ENCODE data around the gene MRM1.

Gene MRM1

DNA sequence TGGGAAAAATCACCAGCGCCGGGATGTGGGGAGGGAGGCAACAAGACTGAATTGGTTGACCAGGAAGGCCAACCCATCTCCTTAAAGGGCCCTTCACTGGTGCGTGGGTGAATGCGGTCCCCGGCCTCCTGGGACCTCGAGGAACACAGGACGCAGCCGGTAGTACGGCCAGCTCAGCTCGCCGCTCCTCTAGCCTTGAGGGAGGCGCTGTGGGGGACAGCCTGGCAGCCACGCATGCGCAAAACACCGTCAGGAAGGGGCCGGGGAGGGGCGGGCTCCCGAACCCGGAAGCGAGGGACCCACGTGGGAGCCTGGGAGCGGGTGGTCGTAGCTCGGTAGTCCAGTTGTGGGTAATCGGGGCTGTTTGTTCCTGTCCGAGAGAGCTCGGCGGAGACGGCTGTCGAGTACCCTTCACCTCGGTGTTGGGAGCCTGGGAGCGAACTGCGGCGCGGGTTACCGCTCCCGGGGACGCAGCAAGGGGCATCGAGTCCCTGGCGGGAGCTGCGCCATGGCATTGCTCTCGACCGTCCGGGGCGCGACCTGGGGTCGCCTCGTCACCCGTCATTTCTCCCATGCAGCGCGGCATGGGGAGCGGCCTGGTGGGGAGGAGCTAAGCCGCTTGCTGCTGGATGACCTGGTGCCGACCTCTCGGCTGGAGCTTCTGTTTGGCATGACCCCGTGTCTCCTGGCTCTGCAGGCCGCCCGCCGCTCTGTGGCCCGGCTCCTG, at the start of gene MRM1:
TSS of gene MRM1 (plus strand) at position 281 of the 727 bp plus-strand sequence. CDS start at position 509, 228 bp downstream.
- DNase-seq (ENCODE audit: low spot score) = peak; percentile 99

DNA sequence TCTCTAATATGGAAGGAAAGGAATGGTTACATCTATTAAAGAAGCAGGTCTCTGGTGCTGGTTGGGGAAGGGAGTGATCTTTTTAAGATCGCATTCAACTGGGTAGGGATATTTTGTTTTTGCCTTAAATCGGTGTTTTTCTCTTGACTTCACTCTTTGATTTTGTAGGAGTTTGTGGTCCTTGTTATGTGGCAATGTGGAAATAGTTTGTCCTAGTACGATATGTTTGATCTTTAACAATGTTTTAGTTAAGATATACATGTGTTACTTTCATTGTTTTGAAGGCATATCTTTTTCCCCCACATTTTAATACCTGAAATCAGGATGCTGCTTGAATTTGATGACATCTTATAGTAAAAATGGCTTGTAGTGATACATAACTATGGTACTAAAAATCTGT, 47.9 kb upstream of the MRM1 start:
- DNase-seq (ENCODE audit: low spot score) = no peak

DNA sequence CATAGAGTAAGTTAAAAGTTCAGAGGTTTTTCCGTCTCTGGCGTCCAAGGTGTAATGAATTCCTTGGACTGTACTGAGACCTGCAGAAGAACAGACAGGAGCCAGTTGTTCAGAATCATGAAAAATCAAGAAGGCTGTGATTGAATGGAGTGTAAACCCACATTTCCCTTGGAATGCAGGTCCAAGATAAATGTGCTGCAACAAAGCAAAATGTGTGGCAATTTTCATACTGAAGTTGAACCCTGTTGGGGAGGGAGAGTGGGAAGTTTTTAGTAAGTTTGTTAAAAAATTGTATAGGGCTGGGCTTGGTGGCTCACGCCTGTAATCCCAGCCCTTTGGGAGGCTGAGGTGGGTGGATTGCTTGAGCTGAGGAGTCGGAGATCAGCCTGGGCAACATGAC, 35.3 kb upstream of the MRM1 start:
- no peak for DNase-seq (ENCODE audit: low spot score)

DNA sequence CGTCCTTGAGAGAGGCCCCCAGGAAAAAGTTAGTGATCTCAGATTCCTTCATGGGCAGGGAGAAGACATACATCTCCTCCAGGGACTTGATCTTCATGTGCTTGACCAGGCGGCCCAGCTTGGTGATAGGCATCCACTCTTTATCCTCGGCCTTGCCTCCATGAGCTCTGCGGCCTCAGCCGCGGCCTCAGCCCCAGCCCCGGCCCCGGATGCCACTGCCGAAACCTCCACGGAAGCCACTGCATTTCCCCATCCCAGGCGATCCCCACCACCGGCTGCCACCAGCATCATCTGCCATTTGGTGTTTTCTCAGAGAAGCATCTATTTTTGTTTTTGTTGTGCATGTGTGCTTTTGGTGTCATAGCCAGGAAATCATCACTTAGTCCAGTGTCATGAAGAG, 26.4 kb upstream of the MRM1 start:
- no peak for DNase-seq (ENCODE audit: low spot score)

GRCh38 chr17:36576793-36577192, 24.6 kb upstream of the MRM1 start:
- DNase-seq (ENCODE audit: low spot score) = no peak

- no peak for DNase-seq (ENCODE audit: low spot score)
These were observed 22.7 kb upstream of the MRM1 start for GRCh38 chr17:36578671-36579070.

DNA sequence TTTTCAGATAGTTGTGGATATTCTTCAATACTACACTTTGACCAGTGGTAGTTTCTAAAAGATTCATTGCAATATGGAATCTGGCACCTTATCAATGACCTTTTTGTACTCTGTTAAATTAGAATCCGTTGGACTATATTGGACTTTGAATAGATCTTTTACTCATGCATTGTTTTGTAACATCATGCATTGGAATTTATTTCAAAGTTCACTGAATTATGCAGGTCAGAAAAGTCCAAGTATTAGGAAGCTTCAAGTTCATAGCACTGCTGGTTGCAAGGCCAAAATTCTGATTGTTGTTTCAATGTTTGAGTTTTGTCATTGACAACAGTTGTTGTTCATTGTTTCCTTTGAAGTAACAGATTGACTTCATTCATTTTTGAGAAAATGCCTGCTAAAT, 17.6 kb upstream of the MRM1 start:
- DNase-seq (ENCODE audit: low spot score) = no peak

- DNase-seq (ENCODE audit: low spot score) = no peak
These were observed 15.2 kb upstream of the MRM1 start for GRCh38 chr17:36586138-36586537.

DNA sequence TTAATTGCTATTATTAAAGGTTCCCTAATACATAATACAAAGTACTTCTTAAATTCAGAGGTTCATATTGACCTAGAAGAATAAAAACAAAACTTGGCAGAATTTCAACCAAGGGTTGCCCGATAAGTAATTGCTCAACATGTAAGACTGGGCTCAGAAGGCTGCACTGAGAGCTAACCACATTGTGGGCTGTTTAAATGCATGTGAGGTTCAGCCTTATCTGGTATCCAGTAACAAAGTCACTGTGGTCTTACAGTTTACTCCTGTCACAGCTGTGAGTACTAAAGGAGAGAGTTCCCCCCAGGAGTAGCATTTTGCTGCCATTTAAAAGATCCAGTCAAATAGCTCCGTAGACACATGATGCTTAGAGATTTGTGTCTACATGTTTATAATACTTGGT, 11.3 kb upstream of the MRM1 start:
- DNase-seq (ENCODE audit: low spot score) = no peak

GRCh38 chr17:36591434-36592315, 9.7 kb upstream of the MRM1 start, which contains the start of gene DHRS11:
Gene DHRS11 (plus strand): TSS chr17:36591879. CDS start chr17:36592010, 131 bp downstream.
- DNase-seq (ENCODE audit: low spot score) = peak; percentile 98

- peak; percentile 44 for DNase-seq (ENCODE audit: low spot score)
These were observed 9.1 kb upstream of the MRM1 start for GRCh38 chr17:36592316-36592715.

DNA sequence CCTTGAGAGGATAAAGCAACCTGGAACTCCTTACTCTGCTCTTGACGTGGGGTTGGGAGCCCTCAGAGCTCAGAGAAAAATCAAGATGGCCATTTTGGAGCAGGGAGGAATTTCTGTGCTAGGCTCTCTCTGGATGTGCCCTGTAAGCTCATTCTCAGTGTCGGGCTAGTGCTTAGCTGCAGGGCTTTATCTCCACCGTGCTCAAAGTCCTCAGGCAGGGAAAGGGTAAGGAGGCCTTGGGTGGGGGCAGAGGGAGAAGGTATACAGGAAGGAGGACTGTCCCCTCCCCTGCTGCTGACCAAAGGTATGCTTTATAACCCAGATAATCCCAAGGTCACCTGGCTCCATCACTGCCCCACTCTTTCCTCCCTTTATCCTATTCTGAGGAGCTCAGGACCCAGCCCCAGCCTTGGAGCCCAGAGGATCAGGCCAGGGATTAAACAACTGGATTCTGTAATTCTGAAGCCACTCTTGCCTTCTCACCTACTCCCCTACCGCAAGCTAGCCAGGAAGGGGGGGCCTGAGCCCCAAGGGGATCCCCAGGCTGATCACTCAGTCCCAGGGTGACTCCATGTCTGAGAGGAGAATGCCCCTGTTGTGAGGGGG, 8.6 kb upstream of the MRM1 start:
- DNase-seq (ENCODE audit: low spot score) = no peak

GRCh38 chr17:36593656-36594316, 7.6 kb upstream of the MRM1 start:
- DNase-seq (ENCODE audit: low spot score) = no peak

GRCh38 chr17:36594626-36595401, 6.6 kb upstream of the MRM1 start:
- DNase-seq (ENCODE audit: low spot score) = no peak

GRCh38 chr17:36597226-36597625, 4.2 kb upstream of the MRM1 start:
- DNase-seq (ENCODE audit: low spot score) = no peak

GRCh38 chr17:36597866-36598777, 3.3 kb upstream of the MRM1 start:
- DNase-seq (ENCODE audit: low spot score) = peak; percentile 1

DNA sequence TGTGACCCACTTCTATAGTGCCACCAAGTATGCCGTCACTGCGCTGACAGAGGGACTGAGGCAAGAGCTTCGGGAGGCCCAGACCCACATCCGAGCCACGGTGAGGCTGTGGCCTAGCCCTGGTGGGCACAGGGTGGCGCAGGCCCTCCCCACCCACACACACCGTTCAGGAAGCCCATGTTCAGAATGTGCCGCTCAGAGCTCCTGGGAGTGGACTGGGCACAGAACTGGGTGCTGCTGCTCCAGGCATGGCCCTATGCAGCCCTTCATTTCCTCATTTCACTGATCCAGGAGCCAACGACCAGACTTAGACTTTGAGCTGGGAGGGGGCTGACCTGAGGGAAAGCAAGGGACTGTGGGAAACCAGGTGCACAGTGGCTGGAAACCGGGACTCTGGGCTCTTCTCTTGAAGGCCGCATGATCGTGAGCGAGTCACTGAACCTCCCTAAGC, 2.4 kb upstream of the MRM1 start:
- DNase-seq (ENCODE audit: low spot score) = no peak

- DNase-seq (ENCODE audit: low spot score) = no peak
These were observed 1.7 kb upstream of the MRM1 start for GRCh38 chr17:36599546-36600250.

DNA sequence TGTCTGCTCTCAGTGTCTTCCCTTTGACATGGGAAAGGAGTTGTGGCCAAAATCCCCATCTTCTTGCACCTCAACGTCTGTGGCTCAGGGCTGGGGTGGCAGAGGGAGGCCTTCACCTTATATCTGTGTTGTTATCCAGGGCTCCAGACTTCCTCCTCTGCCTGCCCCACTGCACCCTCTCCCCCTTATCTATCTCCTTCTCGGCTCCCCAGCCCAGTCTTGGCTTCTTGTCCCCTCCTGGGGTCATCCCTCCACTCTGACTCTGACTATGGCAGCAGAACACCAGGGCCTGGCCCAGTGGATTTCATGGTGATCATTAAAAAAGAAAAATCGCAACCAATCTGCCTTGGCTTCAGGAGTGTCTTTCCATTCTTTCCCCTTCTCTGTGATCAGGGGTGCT, 918 bp upstream of the MRM1 start:
- DNase-seq (ENCODE audit: low spot score) = no peak

DNA sequence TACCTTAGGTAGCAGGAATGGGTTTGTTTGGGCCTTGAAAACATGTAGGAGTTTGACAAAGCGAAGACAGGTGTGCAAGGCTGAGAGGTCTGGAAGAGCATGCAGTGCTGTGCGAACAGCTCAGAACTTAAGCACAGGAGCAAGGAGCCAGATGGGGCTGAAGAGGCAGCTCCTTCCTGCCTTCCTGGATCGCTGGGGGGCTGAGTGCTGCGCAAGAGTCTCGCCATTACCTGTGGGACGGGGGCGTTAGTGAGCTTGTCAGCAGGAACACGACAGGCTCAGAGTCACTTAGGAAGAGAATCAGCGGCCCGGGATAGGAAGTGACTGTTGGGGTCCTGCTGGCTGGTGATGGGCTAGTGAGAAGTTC, 464 bp upstream of the MRM1 start:
- DNase-seq (ENCODE audit: low spot score) = no peak

Data from GM03348 (cell line).